GM23338 (cell line): ENCODE results near the gene YPEL2. TPM values are rescaled to one million over a fixed set of nuclear protein-coding genes. Genes with fewer than 3 reads are reported as not detected.

ENCODE experiments used
- ATAC-seq: fragments of 200-7000 bp; cut with Tn5 transposase; 3 replicates; pipeline ENCODE4 v1.9.1; 2020
- DNase-seq: peaks from one replicate; pipeline ENCODE4 v3.0.0-alpha.2; 2015; ENCODE audit warnings: low spot score
- H2AFZ ChIP-seq: fragments of 200-600 bp; sonication (generic); 2 replicates; pipeline ENCODE4 v1.8.0; 2016; ENCODE audit warnings: antibody characterized with exemption, mild to moderate bottlenecking, moderate library complexity
- H3F3A ChIP-seq: fragments of 200-600 bp; sonication (generic); replicated peaks from 2 replicates; pipeline ENCODE4 v1.8.0; 2017; ENCODE audit warnings: antibody characterized with exemption, mixed run types, low read depth
- H3K27ac ChIP-seq: fragments of 200-600 bp; sonication (generic); 2 replicates; pipeline ENCODE4 v1.6.1; 2016; ENCODE audit warnings: low read depth
- H3K27me3 ChIP-seq: fragments of 200-600 bp; sonication (generic); 2 replicates; pipeline ENCODE4 v1.8.0; 2016; ENCODE audit warnings: mild to moderate bottlenecking, mixed run types, moderate library complexity; ENCODE audit not compliant: insufficient read depth
- H3K36me3 ChIP-seq: fragments of 200-600 bp; sonication (generic); 2 replicates; pipeline ENCODE4 v1.8.0; 2016; ENCODE audit warnings: mild to moderate bottlenecking; ENCODE audit not compliant: insufficient read depth
- H3K4me1 ChIP-seq: fragments of 200-600 bp; sonication (generic); 2 replicates; pipeline ENCODE4 v1.8.0; 2016; ENCODE audit warnings: mild to moderate bottlenecking, moderate library complexity; ENCODE audit not compliant: insufficient read depth
- H3K4me2 ChIP-seq: fragments of 200-600 bp; sonication (generic); 2 replicates; pipeline ENCODE4 v1.7.1; 2017; ENCODE audit warnings: mixed run types
- H3K4me3 ChIP-seq: fragments of 200-600 bp; sonication (generic); 2 replicates; pipeline ENCODE4 v1.6.1; 2016; ENCODE audit warnings: mixed run types
- H3K79me2 ChIP-seq: fragments of 200-600 bp; sonication (generic); replicated peaks from 2 replicates; pipeline ENCODE4 v1.8.0; 2017; ENCODE audit warnings: mild to moderate bottlenecking; ENCODE audit not compliant: insufficient read depth
- H3K9me2 ChIP-seq: fragments of 200-600 bp; sonication (generic); 2 replicates; pipeline ENCODE4 v1.8.0; 2017; ENCODE audit not compliant: insufficient read depth
- H4K20me1 ChIP-seq: fragments of 200-600 bp; sonication (generic); replicated peaks from 2 replicates; pipeline ENCODE4 v1.8.0; 2017; ENCODE audit warnings: mild to moderate bottlenecking; ENCODE audit not compliant: insufficient read depth
- H3K27ac Mint-ChIP-seq: 2 replicates; pipeline ENCODE4 v1.8.0; 2020; ENCODE audit warnings: inconsistent platforms, mild to moderate bottlenecking, moderate library complexity, mixed read lengths
- H3K27me3 Mint-ChIP-seq: 3 replicates; pipeline ENCODE4 v1.8.0; 2022; ENCODE audit warnings: low read depth, mild to moderate bottlenecking, moderate library complexity, mixed read lengths, inconsistent platforms; ENCODE audit not compliant: insufficient read depth, poor library complexity
- H3K36me3 Mint-ChIP-seq: 3 replicates; pipeline ENCODE4 v1.8.0; 2021; ENCODE audit warnings: low read depth, mild to moderate bottlenecking, inconsistent platforms, moderate library complexity, mixed read lengths
- H3K4me1 Mint-ChIP-seq: 3 replicates; pipeline ENCODE4 v1.8.0; 2020; ENCODE audit warnings: mild to moderate bottlenecking, inconsistent platforms, mixed read lengths
- H3K4me3 Mint-ChIP-seq: 3 replicates; pipeline ENCODE4 v1.8.0; 2021; ENCODE audit warnings: moderate library complexity, mild to moderate bottlenecking, inconsistent platforms, mixed read lengths
- H3K9me3 Mint-ChIP-seq: 3 replicates; pipeline ENCODE4 v1.8.0; 2020; ENCODE audit warnings: moderate library complexity, mild to moderate bottlenecking, inconsistent platforms, mixed read lengths
- CTCF ChIP-seq, 2 experiments: fragments of 200-600 bp in 1 of 2; sonication (generic) in 1 of 2; conservative IDR thresholded peaks; 2 replicates each; pipeline versions ENCODE4 v1.5.1 to v1.6.1; 2016 to 2017; ENCODE audit warnings: antibody characterized with exemption in 2 of 2, low read depth in 2 of 2, mild to moderate bottlenecking in 2 of 2, moderate library complexity in 1 of 2
- ETS1 ChIP-seq: IDR thresholded peaks from 2 replicates; pipeline ENCODE4 v1.6.1; 2016; ENCODE audit warnings: antibody characterized with exemption
- EZH2phosphoT487 ChIP-seq: fragments of 200-600 bp; sonication (generic); IDR thresholded peaks from one replicate; pipeline ENCODE4 v1.8.1; 2018; ENCODE audit warnings: antibody characterized with exemption; ENCODE audit not compliant: unreplicated experiment
- NANOG ChIP-seq: IDR thresholded peaks from 2 replicates; pipeline ENCODE4 v1.6.1; 2016; ENCODE audit warnings: antibody characterized with exemption, borderline replicate concordance
- POLR2AphosphoS5 ChIP-seq: IDR thresholded peaks from 2 replicates; pipeline ENCODE4 v1.6.1; 2016; ENCODE audit warnings: antibody characterized with exemption, low read depth
- ZNF331 ChIP-seq: fragments of 250-450 bp; sonication (Bioruptor Pico); IDR thresholded peaks from 2 replicates; pipeline ENCODE4 v1.5.0; 2020; ENCODE audit warnings: low read depth, mild to moderate bottlenecking, moderate library complexity
- ZNF462 ChIP-seq: fragments of 250-450 bp; sonication (Bioruptor Pico); IDR thresholded peaks from 2 replicates; pipeline ENCODE4 v1.5.0; 2020; ENCODE audit warnings: mild to moderate bottlenecking, moderate library complexity
- polyA plus RNA-seq: library from polyadenylated mRNA; unstranded; fragments of >200 nt; fragmentation: Nextera tagmentation; extraction: Ambion mirVana; gene quantifications from 2 replicates; pipeline ENCODE4 v1.2.1, GENCODE V29; 2016
- total RNA-seq: library from RNA; depleted of rRNA; stranded (reverse); fragments of >200 nt; shearing (Covaris generic); gene quantifications from 2 replicates; pipeline ENCODE4 v1.2.3, GENCODE V29; 2014

The YPEL2 gene
- total and polyA plus RNA-seq, 2 experiments from 2014 or later, result 4.1 to 5.2 TPM

GRCh38 chr17:59296190-59296589, 35.3 kb upstream of the YPEL2 start (continued):
- no peak for TF ChIP-seq CTCF (conservative IDR thresholded peaks at IDR 0.05; ENCODE audit: low read depth in 2 of 2)
- no peak for TF ChIP-seq ZNF331 (CRISPR knock-in tag)
- no peak for TF ChIP-seq POLR2AphosphoS5
- TF ChIP-seq NANOG, result no peak
- TF ChIP-seq EZH2phosphoT487, result no peak
- no peak for TF ChIP-seq ZNF462 (CRISPR knock-in tag)

GRCh38 chr17:59298521-59298920, 32.9 kb upstream of the YPEL2 start:
- ATAC-seq, result no peak
- H3K4me3 Mint-ChIP-seq, result no peak overlapping the region
- Histone ChIP-seq H3K4me2 (no peak overlapping the region), H3K27ac (no peak overlapping the region), H3K36me3 (no peaks in the 10 kb centered on the region), H3K9me2 (no peaks in the 10 kb centered on the region), H3F3A (no peaks in the 10 kb centered on the region), H4K20me1 (no peaks in the 10 kb centered on the region), H3K4me1 (no peaks in the 10 kb centered on the region), H3K4me3 (no peak overlapping the region), H2AFZ (no peak overlapping the region), H3K79me2 (no peaks in the 10 kb centered on the region), H3K27me3 (0 out of 2 replicates have a peak, but pooled peaks cover 3% of the 10 kb centered on the region)
- no peaks in the 10 kb centered on the region for H3K36me3 Mint-ChIP-seq
- DNase-seq, result no peak
- H3K4me1 Mint-ChIP-seq, result no peaks in the 10 kb centered on the region
- H3K27ac Mint-ChIP-seq, result no peak overlapping the region
- H3K27me3 Mint-ChIP-seq, result peaks cover 6% of the 10 kb centered on the region
- H3K9me3 Mint-ChIP-seq, result no peaks in the 10 kb centered on the region
- TF ChIP-seq EZH2phosphoT487 (no peak), CTCF (conservative IDR thresholded peaks at IDR 0.05; ENCODE audit: low read depth in 2 of 2) (no peak), ETS1 (no peak)
